HG03521 (cell line): ENCODE measurements around the gene BANK1.

Experiments used
- ATAC-seq: cut with Tn5 transposase; IDR thresholded peaks from one replicate; pipeline ENCODE4 v1.9.1; 2021; ENCODE audit warnings: mild to moderate bottlenecking, moderate library complexity; ENCODE audit not compliant: unreplicated experiment

Gene BANK1

DNA sequence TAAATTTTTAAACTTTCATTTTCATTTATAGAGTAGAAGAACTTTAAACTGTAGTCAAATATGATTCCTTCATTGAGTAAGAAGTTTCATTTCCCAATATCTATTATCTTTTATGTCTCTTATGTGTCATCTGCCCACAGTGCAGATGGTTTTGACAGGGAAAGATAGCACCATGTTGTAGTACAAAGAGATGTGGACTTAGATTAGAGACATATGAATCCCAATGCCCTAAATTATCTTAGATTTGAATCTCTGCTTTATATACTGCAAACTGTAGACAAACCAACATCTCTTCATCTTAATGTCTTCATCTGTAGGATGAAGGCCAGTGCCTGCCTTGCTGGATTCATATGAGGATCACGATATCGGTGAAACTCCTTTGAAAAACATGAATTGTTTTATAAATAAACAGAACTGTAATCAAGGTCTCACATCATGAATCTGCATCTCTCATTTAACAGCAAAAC lies 217.5 kb downstream of the BANK1 start:
- ATAC-seq: peak; percentile 92

GRCh38 chr4:102008711-102009110 lies 218.2 kb downstream of the BANK1 start:
- ATAC-seq: no peak

DNA sequence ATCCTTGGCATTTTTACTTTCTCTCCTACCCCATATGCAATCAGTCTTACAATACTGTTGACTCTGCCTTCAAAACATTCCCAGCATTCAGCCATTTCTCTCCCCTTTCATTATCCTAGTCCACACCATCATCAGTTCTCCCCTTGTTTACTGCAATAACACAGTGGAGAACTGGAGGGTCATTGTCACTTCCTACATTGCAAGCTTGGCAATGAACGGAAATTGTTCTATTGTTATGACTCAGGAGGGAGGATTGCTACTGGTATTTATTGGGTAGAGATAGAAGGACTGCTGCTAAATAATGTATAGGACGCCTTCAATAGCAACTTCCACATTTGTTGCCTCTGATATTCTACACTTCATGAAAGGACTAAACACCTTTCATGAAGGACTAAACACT lies 231.8 kb downstream of the BANK1 start:
- ATAC-seq: no peak

DNA sequence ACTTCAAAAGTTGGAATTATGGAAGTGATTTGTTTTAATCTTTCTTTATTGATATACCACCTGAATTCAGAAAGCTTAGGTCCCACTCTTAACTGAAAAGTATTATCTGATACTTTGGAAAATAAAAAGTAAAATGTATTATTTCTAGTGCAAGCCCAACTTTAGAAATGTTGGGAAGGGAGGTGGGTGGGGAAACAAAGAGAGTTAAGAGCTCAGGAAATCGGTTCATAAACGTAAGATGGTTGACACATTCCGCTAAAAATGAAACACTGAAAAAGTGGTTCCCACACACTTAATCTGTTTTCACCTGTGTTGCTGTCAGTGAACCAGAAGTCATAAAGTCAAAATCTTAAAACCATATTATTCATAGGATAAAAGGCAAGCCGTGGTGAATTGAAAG lies 237.4 kb downstream of the BANK1 start:
- ATAC-seq: no peak

DNA sequence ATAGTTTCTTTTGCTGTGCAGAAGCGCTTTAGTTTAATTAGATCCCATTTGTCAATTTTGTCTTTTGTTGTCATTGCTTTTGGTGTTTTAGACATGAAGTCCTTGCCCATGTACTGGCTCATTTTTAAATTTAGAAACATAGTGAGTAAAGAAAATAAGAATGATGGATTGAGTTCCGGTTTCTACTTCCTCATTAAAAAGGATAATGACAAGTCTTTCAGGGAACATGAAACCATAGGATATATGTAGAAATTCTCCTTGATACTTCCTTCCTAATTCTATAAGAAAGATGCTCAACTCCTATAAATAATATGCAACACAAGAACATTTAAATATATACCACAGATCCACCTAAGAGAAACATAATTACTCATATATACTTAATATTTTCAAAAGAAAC lies 240.9 kb downstream of the BANK1 start:
- no peak for ATAC-seq

GRCh38 chr4:102036016-102036415 lies 245.5 kb downstream of the BANK1 start:
- ATAC-seq: no peak

- ATAC-seq: no peak
Measured at GRCh38 chr4:102036619-102037376, 246.3 kb downstream of the BANK1 start.

GRCh38 chr4:102037566-102037965 lies 247.0 kb downstream of the BANK1 start:
- ATAC-seq: no peak

- ATAC-seq: no peak
Measured at GRCh38 chr4:102042871-102043802, 252.6 kb downstream of the BANK1 start.

DNA sequence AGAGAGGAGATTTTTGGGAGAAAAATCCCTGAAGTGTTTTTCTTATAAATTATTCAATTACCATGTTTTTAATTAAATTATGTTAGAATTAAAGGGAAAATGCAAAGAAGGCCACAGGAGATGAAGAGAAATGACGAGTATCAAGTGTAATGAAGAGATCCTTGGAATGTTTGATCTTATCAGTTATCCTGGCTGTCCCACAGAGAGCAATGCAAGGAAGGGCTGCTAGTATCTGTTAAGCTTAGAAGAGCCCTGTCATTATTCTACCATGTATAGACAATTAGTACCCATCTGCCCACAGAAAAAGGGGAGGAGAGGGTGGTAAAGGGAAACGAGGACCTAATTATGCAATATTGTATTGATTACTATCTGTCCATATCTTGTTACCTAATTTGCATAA lies 257.1 kb downstream of the BANK1 start:
- ATAC-seq: no peak

DNA sequence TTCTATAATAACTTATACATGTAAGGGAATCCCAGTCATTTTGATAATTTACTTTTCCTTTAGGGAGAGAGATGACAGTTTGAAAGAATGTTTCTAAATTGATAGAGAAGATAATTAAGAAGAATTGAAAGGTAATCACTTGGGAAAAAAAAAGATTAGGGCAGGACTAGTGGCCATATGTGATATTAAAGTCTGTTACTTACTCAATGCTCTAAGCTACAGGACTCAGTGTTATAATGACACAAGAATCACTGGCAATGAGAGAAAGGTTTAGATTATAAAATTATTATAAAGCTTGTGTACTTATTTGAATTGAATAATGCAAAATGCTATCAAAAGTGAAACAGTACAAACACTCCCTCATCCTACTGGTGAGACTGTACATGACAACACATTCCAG lies 265.3 kb downstream of the BANK1 start:
- no peak for ATAC-seq

- ATAC-seq: no peak
Measured at GRCh38 chr4:102057122-102057521, 266.6 kb downstream of the BANK1 start.

DNA sequence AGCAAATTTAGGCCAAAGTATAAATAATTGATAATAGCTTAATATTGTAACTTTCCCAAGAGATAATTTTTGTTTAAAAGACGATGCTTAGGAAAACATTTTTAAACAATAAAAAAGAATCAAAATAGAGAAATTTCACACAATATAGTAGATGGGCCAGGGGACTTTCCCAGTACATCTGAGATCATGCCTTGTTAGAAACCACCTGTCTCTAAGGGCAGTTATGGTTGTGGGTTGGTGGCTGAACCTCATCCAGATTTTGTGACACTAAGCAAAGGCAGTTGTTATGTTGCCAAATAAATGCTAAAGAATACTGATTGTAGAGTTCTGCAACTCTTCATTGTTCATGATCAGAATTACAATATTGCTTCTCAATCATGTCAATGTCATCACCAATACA lies 270.6 kb downstream of the BANK1 start:
- ATAC-seq: no peak

DNA sequence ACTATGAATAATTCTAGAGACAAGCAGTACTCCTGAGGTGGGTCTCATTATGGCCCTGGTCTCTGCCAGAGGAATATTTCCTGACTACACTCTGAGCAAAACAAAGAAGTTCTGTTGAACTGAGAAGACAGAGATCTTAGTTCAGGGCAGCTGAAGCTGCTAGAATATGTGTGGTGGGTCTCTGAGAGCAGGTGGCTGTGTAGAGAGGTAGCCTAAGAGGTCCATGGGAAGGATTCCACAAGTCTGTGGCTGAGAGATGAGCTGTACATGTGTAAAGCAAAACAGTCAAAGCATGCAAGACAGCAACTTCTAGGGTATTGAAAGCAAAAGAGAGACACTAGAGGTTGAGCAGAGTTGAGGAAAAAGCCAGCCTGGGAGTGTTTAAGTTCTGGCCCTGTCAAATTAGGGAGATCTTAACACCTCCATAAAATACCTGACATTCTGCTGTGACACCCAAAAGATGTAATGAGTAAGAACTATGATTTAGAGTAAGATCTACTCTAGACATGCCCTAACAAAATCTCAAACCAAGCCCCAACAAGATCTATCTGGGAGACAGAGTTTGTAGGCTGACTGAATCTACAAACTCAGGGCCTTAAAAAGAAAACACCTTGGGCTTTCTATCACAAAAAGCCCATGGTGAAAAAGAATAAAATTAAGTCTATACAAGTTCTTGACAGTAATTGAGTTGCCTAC lies 274.4 kb downstream of the BANK1 start:
- no peak for ATAC-seq

DNA sequence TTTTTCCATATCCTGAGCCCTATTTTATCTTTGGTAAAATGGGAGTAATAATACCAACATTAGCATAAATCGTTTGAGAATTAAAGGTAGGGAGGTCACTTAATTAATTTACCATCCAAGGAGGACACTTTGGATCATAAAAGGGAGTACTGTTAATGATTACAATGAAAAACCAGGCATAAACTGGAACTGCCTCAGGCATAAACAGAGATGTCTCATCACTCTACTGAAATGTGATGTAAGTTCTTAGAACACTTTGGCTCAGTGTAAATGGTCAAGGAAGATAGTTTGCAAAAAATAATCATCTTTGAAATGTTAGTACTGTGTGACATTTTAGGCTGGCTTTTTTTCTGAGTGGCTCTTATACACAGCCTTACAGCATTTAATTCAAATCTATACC lies 286.1 kb downstream of the BANK1 start:
- no peak for ATAC-seq

DNA sequence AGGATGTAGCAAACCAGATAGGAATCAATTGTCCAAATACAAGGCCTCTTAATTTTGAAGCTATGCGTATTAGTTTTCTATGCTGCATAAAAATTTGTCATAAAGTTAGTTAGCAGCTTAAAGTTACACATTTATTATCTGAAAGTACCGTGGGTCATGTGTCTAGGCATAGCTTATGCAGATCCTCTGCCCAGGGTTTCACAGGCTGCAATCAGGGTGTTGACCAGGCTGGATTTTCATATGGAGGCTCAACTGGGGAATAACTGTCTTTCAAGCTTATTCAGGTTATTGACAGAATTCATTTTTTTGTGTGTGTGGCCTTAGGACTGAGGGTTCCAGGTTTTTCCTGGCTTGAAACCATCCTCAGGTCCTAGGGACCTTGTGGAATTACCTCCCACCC lies 289.7 kb downstream of the BANK1 start:
- no peak for ATAC-seq

DNA sequence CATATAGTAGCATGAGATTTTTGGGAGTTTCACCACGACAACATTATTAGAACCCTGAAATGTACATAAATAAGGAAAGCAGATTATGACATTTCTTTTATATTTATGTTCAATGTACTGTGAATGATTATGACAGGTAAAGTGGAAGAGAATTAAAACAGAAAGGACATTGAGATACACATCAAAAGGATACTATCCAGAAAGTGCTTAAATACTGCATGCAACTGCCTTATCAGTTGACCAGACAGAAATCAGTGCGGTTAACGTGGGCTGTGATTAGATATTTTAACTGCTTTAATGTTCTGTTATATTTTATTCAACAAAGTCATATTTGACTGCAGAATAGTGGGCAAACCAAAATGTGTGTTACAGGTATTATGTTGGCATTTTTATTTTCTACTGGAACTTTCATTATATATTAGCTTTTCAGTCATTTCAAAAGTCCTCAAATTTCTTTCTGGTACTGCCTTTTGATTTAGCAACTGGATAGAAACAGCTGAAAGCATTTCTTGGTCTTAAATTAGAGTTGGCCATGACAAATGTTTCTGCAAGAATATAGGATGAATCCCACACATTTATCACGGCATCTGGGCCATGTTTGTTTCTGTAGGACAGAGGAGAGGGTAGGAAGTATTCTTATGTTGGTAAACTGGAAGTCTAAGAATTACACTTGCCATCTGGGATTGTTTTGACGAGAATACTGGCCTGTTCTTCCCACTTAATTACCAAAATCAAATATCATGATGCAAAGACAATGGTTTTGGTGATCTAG lies 299.5 kb downstream of the BANK1 start:
- ATAC-seq: no peak

GRCh38 chr4:102091656-102092055 lies 301.1 kb downstream of the BANK1 start:
- no peak for ATAC-seq

- no peak for ATAC-seq
Measured at GRCh38 chr4:102094481-102094880, 304.0 kb downstream of the BANK1 start.

DNA sequence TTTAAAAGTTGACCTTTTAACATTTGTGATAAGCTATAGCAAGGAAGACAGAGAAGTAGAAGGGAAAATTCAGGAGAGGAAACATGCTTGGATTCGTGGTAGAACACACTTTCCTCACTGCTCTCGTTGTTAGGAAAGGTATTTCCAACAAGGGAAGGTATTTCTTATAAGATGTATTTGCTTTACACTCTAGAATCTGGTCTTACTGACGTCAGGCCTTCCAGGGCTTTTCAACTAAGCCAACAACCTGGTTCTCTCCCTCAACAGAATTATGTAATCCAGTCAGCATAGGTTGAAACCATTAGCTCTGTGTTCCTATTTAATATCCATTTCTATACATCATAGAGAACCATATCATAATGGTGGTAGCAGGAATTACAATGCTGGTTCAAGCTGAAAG lies 312.8 kb downstream of the BANK1 start:
- ATAC-seq: no peak

DNA sequence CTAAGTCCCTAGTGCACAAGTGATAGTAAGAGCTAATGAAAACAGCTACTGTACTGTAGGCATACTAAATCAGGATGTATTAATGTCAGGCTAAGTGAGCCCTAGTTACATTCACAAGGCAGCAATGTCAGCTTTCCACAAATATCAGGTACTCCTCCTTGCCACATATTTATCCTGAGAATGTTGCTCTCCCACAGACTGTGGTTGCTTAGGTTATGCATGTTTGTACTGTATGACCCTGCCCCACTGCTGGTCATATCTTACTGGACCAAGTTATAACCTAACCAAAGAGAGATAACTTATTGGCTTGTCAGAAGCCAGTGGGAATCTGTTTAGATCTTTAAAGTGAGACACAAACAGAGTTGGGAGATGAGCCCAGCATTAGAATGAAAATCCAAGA lies 313.7 kb downstream of the BANK1 start:
- no peak for ATAC-seq
